ENCODE measurements around the gene SLC6A3. TPM values are rescaled to one million over a fixed set of nuclear protein-coding genes. Genes with fewer than 3 reads are reported as not detected.

The SLC6A3 gene
- polyA plus RNA-seq, 1 experiment = not detected

DNA sequence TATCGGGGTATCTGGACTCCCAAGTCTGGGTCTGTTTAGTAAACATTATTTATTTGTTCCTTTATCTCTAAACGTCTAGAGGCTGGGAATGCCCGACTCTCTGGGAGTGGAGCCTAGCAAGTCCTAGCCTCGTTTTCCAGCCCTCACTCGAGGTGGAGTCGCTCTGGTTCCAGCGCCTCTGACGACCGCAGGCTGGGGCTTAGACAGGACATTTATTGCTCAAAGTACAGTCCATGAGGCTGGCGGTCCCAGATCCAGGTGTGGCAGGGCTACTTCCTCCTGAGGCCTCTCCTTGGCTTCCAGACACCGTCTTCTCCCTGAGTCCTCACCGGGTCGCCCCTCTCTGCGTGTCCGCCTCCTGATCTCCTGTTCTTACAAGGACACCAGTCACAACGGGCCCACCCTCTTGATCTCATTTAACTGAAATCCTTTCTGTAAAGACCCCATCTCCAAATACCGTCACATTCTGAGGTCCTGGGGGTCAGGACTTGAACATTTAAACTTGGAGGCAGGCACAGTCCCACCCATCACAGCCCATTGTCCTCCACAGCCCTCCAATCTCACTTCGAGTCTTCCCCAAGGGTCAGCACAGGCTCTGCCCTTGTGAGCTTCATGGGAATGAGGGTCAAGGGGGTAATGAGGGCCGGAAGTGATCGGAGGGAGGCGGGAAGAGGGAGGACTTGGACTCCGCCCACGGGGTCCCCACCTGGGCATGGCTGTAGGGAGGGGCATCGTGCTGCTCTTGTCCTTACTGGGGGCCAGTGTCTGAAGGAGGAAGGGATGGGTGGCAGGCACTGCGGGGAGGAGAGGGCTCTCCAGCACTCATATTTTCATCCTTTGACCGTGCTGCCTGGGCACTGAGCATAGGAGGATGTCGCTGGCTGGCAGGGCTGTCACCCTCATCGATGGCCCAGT is 88.1 kb downstream of the SLC6A3 start:
- TF ChIP-seq, protein P1, sequence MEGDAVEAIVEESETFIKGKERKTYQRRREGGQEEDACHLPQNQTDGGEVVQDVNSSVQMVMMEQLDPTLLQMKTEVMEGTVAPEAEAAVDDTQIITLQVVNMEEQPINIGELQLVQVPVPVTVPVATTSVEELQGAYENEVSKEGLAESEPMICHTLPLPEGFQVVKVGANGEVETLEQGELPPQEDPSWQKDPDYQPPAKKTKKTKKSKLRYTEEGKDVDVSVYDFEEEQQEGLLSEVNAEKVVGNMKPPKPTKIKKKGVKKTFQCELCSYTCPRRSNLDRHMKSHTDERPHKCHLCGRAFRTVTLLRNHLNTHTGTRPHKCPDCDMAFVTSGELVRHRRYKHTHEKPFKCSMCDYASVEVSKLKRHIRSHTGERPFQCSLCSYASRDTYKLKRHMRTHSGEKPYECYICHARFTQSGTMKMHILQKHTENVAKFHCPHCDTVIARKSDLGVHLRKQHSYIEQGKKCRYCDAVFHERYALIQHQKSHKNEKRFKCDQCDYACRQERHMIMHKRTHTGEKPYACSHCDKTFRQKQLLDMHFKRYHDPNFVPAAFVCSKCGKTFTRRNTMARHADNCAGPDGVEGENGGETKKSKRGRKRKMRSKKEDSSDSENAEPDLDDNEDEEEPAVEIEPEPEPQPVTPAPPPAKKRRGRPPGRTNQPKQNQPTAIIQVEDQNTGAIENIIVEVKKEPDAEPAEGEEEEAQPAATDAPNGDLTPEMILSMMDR (IDR thresholded peaks at IDR 0.05; ENCODE audit: low read depth, low read length) = no peak
- Histone ChIP-seq H3K27ac (ENCODE audit: low read depth, low read length) (no peak overlapping the region), H3K9me3 (ENCODE audit: control insufficient read depth, insufficient read depth, low read length) (no peaks in the 10 kb centered on the region), H3K27me3 (ENCODE audit: control insufficient read depth, insufficient read depth, low read length) (peaks cover 30% of the 10 kb centered on the region), H3K4me3 (ENCODE audit: low read depth, low read length) (no peak overlapping the region)
- DNase-seq (ENCODE audit: low read depth, low spot score) = no peak
- ChIA-PET POLR2A (no interaction called here), CTCF (interaction anchor here (0.5 kb wide), 1 partner anchor 145 kb away, joined by 3 read pairs; no protein-coding TSS in a partner anchor)

DNA sequence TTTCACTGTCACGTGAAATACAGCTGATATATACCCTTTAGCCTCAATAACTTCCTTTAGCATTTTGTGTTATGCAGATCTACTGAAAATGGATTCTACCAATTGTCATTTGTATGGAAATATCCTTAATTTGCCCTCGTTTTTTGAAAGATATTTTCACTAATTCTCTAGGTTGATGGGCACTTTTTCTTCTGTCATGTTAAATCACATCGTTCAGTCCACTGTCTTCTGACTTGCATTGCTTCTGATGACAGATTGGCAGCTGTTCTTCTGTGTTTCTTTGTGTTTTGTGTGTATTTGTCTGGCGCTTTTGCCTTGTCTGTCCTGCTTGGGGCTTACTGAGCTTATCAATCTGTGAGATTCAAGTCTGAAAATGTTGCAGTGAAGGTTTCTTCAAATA is 90.7 kb downstream of the SLC6A3 start:
- TF ChIP-seq, protein P1 (IDR thresholded peaks at IDR 0.05; ENCODE audit: low read depth, low read length) = no peak
- CTCF ChIA-PET = interaction anchor here (1.4 to 1.9 kb wide), 2 partner anchors 25 to 291 kb away, joined by 5 to 8 read pairs; no protein-coding TSS in a partner anchor
- Histone ChIP-seq H3K27ac (ENCODE audit: low read depth, low read length) (no peak overlapping the region), H3K4me3 (ENCODE audit: low read depth, low read length) (no peak overlapping the region), H3K9me3 (ENCODE audit: control insufficient read depth, insufficient read depth, low read length) (no peaks in the 10 kb centered on the region), H3K27me3 (ENCODE audit: control insufficient read depth, insufficient read depth, low read length) (peaks cover 24% of the 10 kb centered on the region)
- POLR2A ChIA-PET = no interaction called here
- no peak for DNase-seq (ENCODE audit: low read depth, low spot score)

DNA sequence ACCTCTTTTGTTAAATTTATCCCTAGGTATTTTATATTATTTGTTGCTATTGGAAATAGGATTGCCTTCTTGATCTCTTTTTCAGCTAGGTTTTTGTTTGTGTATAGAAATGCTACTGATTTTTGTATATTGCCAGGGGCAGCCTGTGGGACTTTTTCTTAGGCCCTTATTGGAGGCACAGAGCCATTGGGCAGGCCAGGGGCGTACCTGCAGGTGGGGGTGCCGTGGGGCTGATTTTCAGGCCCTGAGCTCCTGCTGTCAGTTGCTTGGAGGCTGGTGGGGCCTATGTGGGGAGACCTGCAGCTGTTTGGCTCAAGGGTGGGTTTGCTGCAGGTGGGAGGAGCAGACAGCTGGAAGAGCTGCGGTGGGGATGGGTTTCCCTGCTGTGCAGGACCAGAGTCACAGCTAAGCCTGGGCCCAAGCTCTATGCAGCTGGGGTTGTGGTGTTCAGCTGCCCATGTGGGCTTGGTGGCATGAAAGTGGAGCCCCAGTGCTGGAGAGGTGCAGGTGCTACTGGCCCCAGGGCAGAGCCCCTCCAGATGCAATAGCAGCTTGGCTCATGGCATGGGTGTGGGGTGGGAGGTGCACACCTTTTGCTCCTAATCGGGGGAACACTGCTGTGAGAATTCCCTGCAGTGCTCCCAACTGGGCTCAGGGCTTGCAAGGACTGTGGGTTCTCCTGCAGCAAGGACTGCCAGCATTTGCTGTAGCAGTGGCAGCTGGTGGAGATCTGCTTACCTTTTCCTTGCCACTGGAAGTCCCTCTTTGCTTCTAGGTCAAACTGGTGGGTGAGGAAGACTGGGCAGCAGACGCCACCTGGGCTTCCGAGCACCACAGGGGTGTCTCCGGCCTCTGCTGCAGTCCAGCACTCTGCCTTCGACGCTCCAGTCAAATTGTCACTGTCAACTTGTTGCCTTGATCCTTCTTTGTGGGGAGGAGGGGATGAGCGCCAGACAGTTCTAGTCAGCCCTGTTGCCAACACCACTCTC is 92.7 kb downstream of the SLC6A3 start:
- POLR2A ChIA-PET = no interaction called here
- Histone ChIP-seq H3K27ac (ENCODE audit: low read depth, low read length) (no peak overlapping the region), H3K9me3 (ENCODE audit: control insufficient read depth, insufficient read depth, low read length) (no peaks in the 10 kb centered on the region), H3K4me3 (ENCODE audit: low read depth, low read length) (no peak overlapping the region), H3K27me3 (ENCODE audit: control insufficient read depth, insufficient read depth, low read length) (peaks cover 15% of the 10 kb centered on the region)
- DNase-seq (ENCODE audit: low read depth, low spot score) = no peak
- CTCF ChIA-PET = interaction anchor here (0.7 kb wide), 1 partner anchor 18 kb away, joined by 3 read pairs; no protein-coding TSS in a partner anchor
- TF ChIP-seq, protein P1 (IDR thresholded peaks at IDR 0.05; ENCODE audit: low read depth, low read length) = no peak

DNA sequence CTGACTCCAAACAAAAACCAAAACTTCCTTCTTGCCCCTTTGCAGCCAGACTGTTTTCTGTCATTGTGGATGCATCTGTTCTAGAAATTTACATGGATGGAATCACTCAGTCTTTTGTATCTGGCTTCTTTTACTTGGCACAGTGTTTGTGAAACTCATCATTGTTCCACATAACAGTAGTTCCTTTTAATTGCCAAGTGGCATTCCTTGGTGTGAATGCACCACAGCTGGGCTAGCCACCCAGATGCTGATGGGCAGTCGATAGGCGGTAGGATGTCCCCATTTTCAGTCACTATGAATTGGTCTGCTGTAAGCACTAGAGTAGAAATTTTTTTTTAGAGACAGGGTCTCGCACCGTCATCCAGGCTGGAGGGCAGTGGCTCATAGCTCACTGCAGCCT is 94.1 kb downstream of the SLC6A3 start:
- ChIA-PET CTCF (no interaction called here), POLR2A (no interaction called here)
- peaks cover 6% of the 10 kb centered on the region for H3K27me3 ChIP-seq (ENCODE audit: control insufficient read depth, insufficient read depth, low read length)
- DNase-seq (ENCODE audit: low read depth, low spot score) = no peak
- H3K9me3 ChIP-seq (ENCODE audit: control insufficient read depth, insufficient read depth, low read length) = no peaks in the 10 kb centered on the region
- H3K4me3 ChIP-seq (ENCODE audit: low read depth, low read length) = no peak overlapping the region
- no peak overlapping the region for H3K27ac ChIP-seq (ENCODE audit: low read depth, low read length)
- TF ChIP-seq, protein P1 (IDR thresholded peaks at IDR 0.05; ENCODE audit: low read depth, low read length) = no peak

All from AG04450 (cell line).